Neural progenitor cell (in vitro differentiated cells): ENCODE measurements around the gene CHAF1A. TPM values are rescaled to one million over a fixed set of nuclear protein-coding genes. Genes with fewer than 3 reads are reported as not detected.

Experiments used
- DNase-seq: peaks from one replicate; pipeline ENCODE4 v3.0.0-alpha.2; 2016; ENCODE audit warnings: low spot score
- H2AFZ ChIP-seq: fragments of 200-600 bp; sonication (generic); replicated peaks from 2 replicates; pipeline ENCODE4 v1.6.1; 2016; ENCODE audit warnings: antibody characterized with exemption
- H3F3A ChIP-seq: fragments of 200-600 bp; sonication (generic); 2 replicates; pipeline ENCODE4 v1.6.1; 2016; ENCODE audit warnings: antibody characterized with exemption, low read depth
- H3K27ac ChIP-seq: fragments of 200-600 bp; sonication (generic); 2 replicates; pipeline ENCODE4 v1.5.1; 2016; ENCODE audit warnings: mild to moderate bottlenecking
- H3K27me3 ChIP-seq: fragments of 200-600 bp; sonication (generic); 2 replicates; pipeline ENCODE4 v1.6.1; 2016; ENCODE audit warnings: mild to moderate bottlenecking, moderate library complexity
- H3K36me3 ChIP-seq: fragments of 200-600 bp; sonication (generic); 2 replicates; pipeline ENCODE4 v1.5.1; 2016
- H3K4me1 ChIP-seq: fragments of 200-600 bp; sonication (generic); 2 replicates; pipeline ENCODE4 v1.6.1; 2016; ENCODE audit warnings: mixed run types
- H3K4me2 ChIP-seq: fragments of 200-600 bp; sonication (generic); 2 replicates; pipeline ENCODE4 v1.6.1; 2016
- H3K4me3 ChIP-seq: fragments of 200-600 bp; sonication (generic); 2 replicates; pipeline ENCODE4 v1.5.1; 2016
- H3K79me2 ChIP-seq: fragments of 200-600 bp; sonication (generic); 2 replicates; pipeline ENCODE4 v1.6.1; 2016; ENCODE audit warnings: low read depth
- H3K9ac ChIP-seq: fragments of 200-600 bp; sonication (generic); 2 replicates; pipeline ENCODE4 v1.6.1; 2016
- H3K9me3 ChIP-seq: fragments of 200-600 bp; sonication (generic); 2 replicates; pipeline ENCODE4 v1.5.1; 2016; ENCODE audit warnings: low read depth
- H4K20me1 ChIP-seq: fragments of 200-600 bp; sonication (generic); 2 replicates; pipeline ENCODE4 v1.6.1; 2016; ENCODE audit warnings: low read depth
- H3K27ac Mint-ChIP-seq: 3 replicates; pipeline ENCODE4 v1.8.0; 2021; ENCODE audit warnings: mixed read lengths
- H3K27me3 Mint-ChIP-seq: 2 replicates; pipeline ENCODE4 v1.8.0; 2022; ENCODE audit warnings: low read depth, mild to moderate bottlenecking, inconsistent platforms, moderate library complexity, mixed read lengths; ENCODE audit not compliant: insufficient read depth
- H3K36me3 Mint-ChIP-seq: 3 replicates; pipeline ENCODE4 v1.8.0; 2021; ENCODE audit warnings: mixed read lengths
- H3K4me1 Mint-ChIP-seq: 3 replicates; pipeline ENCODE4 v1.8.0; 2021; ENCODE audit warnings: mixed read lengths
- H3K4me3 Mint-ChIP-seq: 3 replicates; pipeline ENCODE4 v1.8.0; 2021; ENCODE audit warnings: mild to moderate bottlenecking, moderate library complexity, mixed read lengths
- H3K9me3 Mint-ChIP-seq: 3 replicates; pipeline ENCODE4 v1.8.0; 2020; ENCODE audit warnings: mixed read lengths
- CTCF ChIP-seq: fragments of 200-600 bp; sonication (generic); IDR thresholded peaks from 2 replicates; pipeline ENCODE4 v1.5.1; 2017; ENCODE audit warnings: antibody characterized with exemption, mild to moderate bottlenecking
- EZH2 ChIP-seq: fragments of 200-600 bp; sonication (generic); IDR thresholded peaks from 2 replicates; pipeline ENCODE4 v1.6.1; 2017; ENCODE audit warnings: antibody characterized with exemption, mild to moderate bottlenecking, moderate library complexity
- EZH2phosphoT487 ChIP-seq: fragments of 200-600 bp; sonication (generic); IDR thresholded peaks from 2 replicates; pipeline ENCODE4 v1.6.1; 2017; ENCODE audit warnings: antibody characterized with exemption
- total RNA-seq: library from RNA; depleted of rRNA; stranded (reverse); fragments of >200 nt; gene quantifications from 2 replicates; pipeline ENCODE4 v1.2.3, GENCODE V29; 2015; ENCODE audit warnings: low replicate concordance

The CHAF1A gene
- total RNA-seq, 1 donor from 2014 or later: 37.5 TPM

GRCh38 chr19:4472174-4472974, 69.9 kb downstream of the CHAF1A start, which contains the start of gene HDGFL2:
Gene HDGFL2, plus strand, starts transcription at chr19:4472297. Its CDS starts 54 bp downstream, at chr19:4472351.
- Histone ChIP-seq H3K4me2 (peak within 1 kb of the TSS; percentile 85), H3K9me3 (no peaks in the 10 kb centered on the region), H3K27ac (no peak within 1 kb of the TSS), H3K79me2 (peaks cover 52% of the 10 kb centered on the region), H3K27me3 (no peaks in the 10 kb centered on the region), H3K36me3 (no peaks in the 10 kb centered on the region), H2AFZ (peak within 1 kb of the TSS; percentile 81), H4K20me1 (peaks cover 35% of the 10 kb centered on the region), H3K4me1 (peaks cover 5% of the 10 kb centered on the region), H3F3A (peaks cover 19% of the 10 kb centered on the region), H3K4me3 (peak within 1 kb of the TSS; percentile 100), H3K9ac (peak within 1 kb of the TSS; percentile 89)
- Mint-ChIP-seq H3K4me1 (peaks cover 11% of the 10 kb centered on the region), H3K27ac (peak within 1 kb of the TSS; percentile 37), H3K36me3 (peaks cover 4% of the 10 kb centered on the region), H3K4me3 (peak within 1 kb of the TSS; percentile 93), H3K9me3 (no peaks in the 10 kb centered on the region), H3K27me3 (peaks cover 5% of the 10 kb centered on the region)
- TF ChIP-seq CTCF (no peak), EZH2phosphoT487 (no peak), EZH2 (no peak)
- DNase-seq: peak; percentile 38

GRCh38 chr19:4473011-4473762, 70.7 kb downstream of the CHAF1A start:
- Histone ChIP-seq H3F3A (peaks cover 10% of the 10 kb centered on the region), H4K20me1 (peaks cover 37% of the 10 kb centered on the region), H3K9me3 (no peaks in the 10 kb centered on the region), H3K4me1 (peaks cover 5% of the 10 kb centered on the region), H3K4me2 (peak overlapping the region; percentile 84), H3K27me3 (no peaks in the 10 kb centered on the region), H3K9ac (peak overlapping the region; percentile 89), H3K79me2 (peaks cover 59% of the 10 kb centered on the region), H2AFZ (no peak overlapping the region), H3K36me3 (no peaks in the 10 kb centered on the region), H3K4me3 (peak overlapping the region; percentile 100), H3K27ac (no peak overlapping the region)
- Mint-ChIP-seq H3K27me3 (peaks cover 5% of the 10 kb centered on the region), H3K27ac (peak overlapping the region; percentile 37), H3K9me3 (no peaks in the 10 kb centered on the region), H3K36me3 (peaks cover 8% of the 10 kb centered on the region), H3K4me3 (peak overlapping the region; percentile 93), H3K4me1 (peaks cover 11% of the 10 kb centered on the region)
- TF ChIP-seq EZH2 (no peak), CTCF (no peak), EZH2phosphoT487 (no peak)
- peak; percentile 24 for DNase-seq

GRCh38 chr19:4473763-4474513, 71.5 kb downstream of the CHAF1A start:
- peaks cover 8% of the 10 kb centered on the region for H3K36me3 Mint-ChIP-seq
- peak overlapping the region; percentile 69 for H3K27ac Mint-ChIP-seq
- peak overlapping the region; percentile 84 for H3K4me2 ChIP-seq
- H3K27ac ChIP-seq: peak overlapping the region; percentile 36
- peak overlapping the region; percentile 93 for H3K4me3 Mint-ChIP-seq
- H3K9ac ChIP-seq: peak overlapping the region; percentile 34
- peaks cover 5% of the 10 kb centered on the region for H3K4me1 ChIP-seq
- H3K9me3 Mint-ChIP-seq: no peaks in the 10 kb centered on the region
- peak; percentile 65 for DNase-seq
- H3K36me3 ChIP-seq: no peaks in the 10 kb centered on the region
- no peaks in the 10 kb centered on the region for H3K9me3 ChIP-seq
- no peak overlapping the region for H2AFZ ChIP-seq
- peaks cover 11% of the 10 kb centered on the region for H3K4me1 Mint-ChIP-seq
- TF ChIP-seq EZH2 (no peak), EZH2phosphoT487 (no peak), CTCF (no peak)
- H3K4me3 ChIP-seq: peak overlapping the region; percentile 100
- peaks cover 66% of the 10 kb centered on the region for H3K79me2 ChIP-seq
- H3F3A ChIP-seq: peaks cover 10% of the 10 kb centered on the region
- H4K20me1 ChIP-seq: peaks cover 40% of the 10 kb centered on the region
- no peaks in the 10 kb centered on the region for H3K27me3 ChIP-seq
- H3K27me3 Mint-ChIP-seq: peaks cover 5% of the 10 kb centered on the region
